Right lobe of liver (tissue), 6 donors: ENCODE data around the gene CDK17. TPM values are rescaled to one million over a fixed set of nuclear protein-coding genes. Genes with fewer than 3 reads are reported as not detected.

Source experiments
- ATAC-seq, 4 donors: fragments of 200-7000 bp; cut with Tn5 transposase; one replicate each; pipeline ENCODE4 v1.9.1; 2020; ENCODE audit warnings: mild to moderate bottlenecking in 4 of 4, moderate library complexity in 4 of 4
- DNase-seq, 3 donors: peaks; one replicate each; pipeline ENCODE4 v3.0.0-alpha.2; 2020
- H3K27ac ChIP-seq, 3 donors: fragments of 200-600 bp; one replicate each; pipeline ENCODE4 v1.8.0; 2022
- H3K27me3 ChIP-seq, 2 donors: fragments of 200-600 bp; one replicate each; pipeline ENCODE4 v1.8.0; 2022
- H3K36me3 ChIP-seq, 4 donors: fragments of 200-600 bp; sonication (generic) in 1 of 4; one replicate each; pipeline versions ENCODE4 v1.5.1 to v1.8.0; 2017 to 2022; ENCODE audit warnings: control low read depth in 1 of 4
- H3K4me1 ChIP-seq, 4 donors: fragments of 200-600 bp; sonication (generic) in 1 of 4; one replicate each; pipeline versions ENCODE4 v1.5.1 to v1.8.0; 2017 to 2022; ENCODE audit warnings: control low read depth in 1 of 4
- H3K4me3 ChIP-seq, 3 donors: fragments of 200-600 bp; one replicate each; pipeline ENCODE4 v1.8.0; 2022
- H3K9me3 ChIP-seq, 4 donors: fragments of 200-600 bp; sonication (generic) in 1 of 4; one replicate each; pipeline versions ENCODE4 v1.5.1 to v1.8.0; 2017 to 2022; ENCODE audit warnings: control low read depth in 1 of 4
- CTCF ChIP-seq, 4 donors: fragments of 200-600 bp in 3 of 4; fragments of 450-650 bp in 1 of 4; IDR thresholded peaks; one replicate each; pipeline versions ENCODE4 v1.5.1 to v1.8.0; 2016 to 2022; ENCODE audit warnings: antibody characterized with exemption in 4 of 4, mild to moderate bottlenecking in 2 of 4
- POLR2A ChIP-seq: fragments of 450-650 bp; IDR thresholded peaks from one replicate; pipeline ENCODE4 v1.6.1; 2017; ENCODE audit warnings: antibody characterized with exemption, mild to moderate bottlenecking
- WGBS: methylation state at CpG from one replicate; pipeline ENCODE4 v1.1.6; 2018; ENCODE audit warnings: low coverage, low lambda C conversion rate; ENCODE audit not compliant: insufficient coverage; ENCODE audit errors: missing lambda C conversion rate; 5-methylcytosine and 5-hydroxymethylcytosine counted together
- intact Hi-C, 2 donors: fragments of 100-400 bp; cut with DNase I; formaldehyde crosslinking; loops; one replicate each; pipeline versions ENCODE4 v1.11.2 to v1.14.1; 2022
- total RNA-seq, 6 experiments: library from RNA; depleted of rRNA in 2 of 6; stranded (reverse); fragments of >200 nt in 2 of 6; fragmentation: NEBNext Ultra II Directional in 3 of 6; extraction: Animal tissue kit (Norgen Biotek cat#: 25700) in 3 of 6; gene quantifications; one replicate each; pipeline versions ENCODE4 v1.1.0 to v1.2.4, GENCODE V29; 2016 to 2023
- donor health status: DM: no; HTN: yes; CAD: no.
- donor health status: DM: no; HTN: no; CAD: no.
- donor health status: DM: no; HTN: no; CAD: no.
- donor health status: DM: no; HTN: yes; CAD: no.
- donor health status: DM: no; HTN: yes; CAD: no.

Gene CDK17
- total RNA-seq, 6 experiments from 2014 or later, result 8.9 to 16.1 (median 13.7) TPM

- 44% methylated on average over 6 of the region's 6 CpGs for WGBS
- Histone ChIP-seq H3K27ac (peak overlapping the region in 1 of 3 donors; percentile 63), H3K36me3 (no peaks in the 10 kb centered on the region), H3K4me1 (no peaks in the 10 kb centered on the region), H3K27me3 (no peaks in the 10 kb centered on the region), H3K9me3 (no peaks in the 10 kb centered on the region), H3K4me3 (no peak overlapping the region)
- DNase-seq (peak in 1 of 3 donors; percentile 48), ATAC-seq (peak; percentile 38 to 94 (median 70))
- TF ChIP-seq CTCF (IDR thresholded peaks at IDR 0.05), result no peak
- no peak for TF ChIP-seq POLR2A
- intact Hi-C loops, result no loop called here
These were observed 27.1 kb upstream of the CDK17 start for GRCh38 chr12:96427269-96427729.

GRCh38 chr12:96425951-96426350 lies 25.7 kb upstream of the CDK17 start:
- no peaks in the 10 kb centered on the region for H3K36me3 ChIP-seq
- no peaks in the 10 kb centered on the region for H3K4me1 ChIP-seq
- 67% methylated on average over 2 of the region's 3 CpGs for WGBS
- DNase-seq, result no peak
- no peak for TF ChIP-seq CTCF (IDR thresholded peaks at IDR 0.05)
- TF ChIP-seq POLR2A, result no peak
- intact Hi-C loops, result no loop called here
- no peaks in the 10 kb centered on the region for H3K9me3 ChIP-seq
- H3K27me3 ChIP-seq, result no peaks in the 10 kb centered on the region
- no peak overlapping the region for H3K27ac ChIP-seq
- no peak overlapping the region for H3K4me3 ChIP-seq
- peak in 3 of 4 donors; percentile 31 to 57 (median 38) for ATAC-seq

- no peaks in the 10 kb centered on the region for H3K27me3 ChIP-seq
- TF ChIP-seq POLR2A (no peak), CTCF (IDR thresholded peaks at IDR 0.05) (no peak)
- H3K4me1 ChIP-seq, result no peaks in the 10 kb centered on the region
- no peak overlapping the region for H3K4me3 ChIP-seq
- no peak overlapping the region for H3K27ac ChIP-seq
- ATAC-seq, result no peak
- H3K36me3 ChIP-seq, result no peaks in the 10 kb centered on the region
- WGBS, result 56% methylated on average over 3 of the region's 3 CpGs
- intact Hi-C loops, result no loop called here
- no peak for DNase-seq
- H3K9me3 ChIP-seq, result no peaks in the 10 kb centered on the region
These were observed 25.1 kb upstream of the CDK17 start for GRCh38 chr12:96425321-96425720.

- Histone ChIP-seq H3K36me3 (no peaks in the 10 kb centered on the region), H3K4me1 (no peaks in the 10 kb centered on the region), H3K9me3 (no peaks in the 10 kb centered on the region), H3K4me3 (no peak overlapping the region), H3K27ac (no peak overlapping the region), H3K27me3 (no peaks in the 10 kb centered on the region)
- intact Hi-C loops, result no loop called here
- TF ChIP-seq POLR2A (no peak), CTCF (IDR thresholded peaks at IDR 0.05) (no peak)
- DNase-seq (no peak), ATAC-seq (no peak)
- WGBS, result 93% methylated on average over 3 of the region's 3 CpGs
These were observed 24.4 kb upstream of the CDK17 start for GRCh38 chr12:96424601-96425000.

- Histone ChIP-seq H3K36me3 (no peaks in the 10 kb centered on the region), H3K4me1 (no peaks in the 10 kb centered on the region), H3K9me3 (no peaks in the 10 kb centered on the region), H3K4me3 (no peak overlapping the region), H3K27me3 (no peaks in the 10 kb centered on the region), H3K27ac (no peak overlapping the region)
- intact Hi-C loops, result no loop called here
- no peak for DNase-seq
- ATAC-seq, result no peak
- 68% methylated on average over 2 of the region's 2 CpGs for WGBS
- TF ChIP-seq POLR2A (no peak), CTCF (IDR thresholded peaks at IDR 0.05) (no peak)
These were observed 22.0 kb upstream of the CDK17 start for GRCh38 chr12:96422192-96422591.
